SW480 (cell line): Measurements from ENCODE around the gene CHMP6.
A peak's percentile ranks its signal among the peaks of the same experiment; 100 is the strongest.

Source experiments
- DNase-seq: peaks from one replicate; pipeline ENCODE4 v3.0.0-alpha.2; 2016; ENCODE audit warnings: low spot score

CHMP6 gene

GRCh38 chr17:80970762-80971703 is 20.6 kb upstream of the CHMP6 start:
- no peak for DNase-seq

GRCh38 chr17:80971704-80972304 is 19.8 kb upstream of the CHMP6 start:
- no peak for DNase-seq

- no peak for DNase-seq
Observed at GRCh38 chr17:80976701-80977100, 14.9 kb upstream of the CHMP6 start.

GRCh38 chr17:80977172-80977571 is 14.5 kb upstream of the CHMP6 start:
- DNase-seq = no peak

- DNase-seq = no peak
Observed at GRCh38 chr17:80978499-80979497, 12.8 kb upstream of the CHMP6 start.

GRCh38 chr17:80979547-80980378 is 11.9 kb upstream of the CHMP6 start:
- no peak for DNase-seq

- DNase-seq = no peak
Observed at GRCh38 chr17:80980397-80981061, 11.1 kb upstream of the CHMP6 start.

GRCh38 chr17:80981062-80981902 is 10.4 kb upstream of the CHMP6 start:
- DNase-seq = no peak

- DNase-seq = no peak
Observed at GRCh38 chr17:80981929-80982425, 9.7 kb upstream of the CHMP6 start.

GRCh38 chr17:80982426-80982974 is 9.1 kb upstream of the CHMP6 start:
- DNase-seq = no peak

GRCh38 chr17:80983545-80983944 is 8.1 kb upstream of the CHMP6 start:
- DNase-seq = no peak

GRCh38 chr17:80984749-80985148 is 6.9 kb upstream of the CHMP6 start:
- DNase-seq = peak; percentile 34

- DNase-seq = no peak
Observed at GRCh38 chr17:80986046-80986445, 5.6 kb upstream of the CHMP6 start.

GRCh38 chr17:80986816-80987475 is 4.7 kb upstream of the CHMP6 start:
- DNase-seq = no peak

- DNase-seq = no peak
Observed at GRCh38 chr17:80987941-80988461, 3.6 kb upstream of the CHMP6 start.

- DNase-seq = no peak
Observed at GRCh38 chr17:80989586-80989913, 2.1 kb upstream of the CHMP6 start.

- no peak for DNase-seq
Observed at GRCh38 chr17:80990921-80991644, 558 bp upstream of the CHMP6 start.
